Central memory CD4-positive, alpha-beta T cell (primary cell): ENCODE results near the gene RPS6KA3.
"Not testable (repeated sequence)": the region's sequence is repeated elsewhere in the genome, so short reads cannot be mapped to it uniquely, and the experiment has no call there.

Source experiments
- DNase-seq: peaks from one replicate; pipeline ENCODE4 v3.0.0; 2022

The RPS6KA3 gene

GRCh38 chrX:20263474-20263873 lies 3.2 kb downstream of the RPS6KA3 start:
- DNase-seq, result peak; percentile 69

- no peak for DNase-seq
These were observed 5.8 kb downstream of the RPS6KA3 start for GRCh38 chrX:20260885-20261284.

- no peak for DNase-seq
These were observed 11.9 kb downstream of the RPS6KA3 start for GRCh38 chrX:20254712-20255299.

GRCh38 chrX:20253232-20253543 lies 13.5 kb downstream of the RPS6KA3 start:
- no peak for DNase-seq

GRCh38 chrX:20252381-20253231 lies 14.1 kb downstream of the RPS6KA3 start:
- peak; percentile 68 for DNase-seq

GRCh38 chrX:20251691-20252090 lies 15.0 kb downstream of the RPS6KA3 start:
- DNase-seq, result no peak

- not testable (repeated sequence) for DNase-seq
These were observed 16.6 kb downstream of the RPS6KA3 start for GRCh38 chrX:20250146-20250545.

GRCh38 chrX:20248592-20249192 lies 18.0 kb downstream of the RPS6KA3 start:
- no peak for DNase-seq

- no peak for DNase-seq
These were observed 21.8 kb downstream of the RPS6KA3 start for GRCh38 chrX:20244931-20245330.

GRCh38 chrX:20240201-20240600 lies 26.5 kb downstream of the RPS6KA3 start:
- DNase-seq, result no peak

- DNase-seq, result no peak
These were observed 28.8 kb downstream of the RPS6KA3 start for GRCh38 chrX:20237864-20238263.

GRCh38 chrX:20235755-20236154 lies 31.0 kb downstream of the RPS6KA3 start:
- no peak for DNase-seq

GRCh38 chrX:20233336-20233735 lies 33.4 kb downstream of the RPS6KA3 start:
- DNase-seq, result no peak

- no peak for DNase-seq
These were observed 35.1 kb downstream of the RPS6KA3 start for GRCh38 chrX:20231598-20231997.

GRCh38 chrX:20230406-20230805 lies 36.3 kb downstream of the RPS6KA3 start:
- no peak for DNase-seq

GRCh38 chrX:20229155-20229554 lies 37.6 kb downstream of the RPS6KA3 start:
- DNase-seq, result no peak

- DNase-seq, result no peak
These were observed 38.5 kb downstream of the RPS6KA3 start for GRCh38 chrX:20228245-20228644.

GRCh38 chrX:20227116-20227515 lies 39.6 kb downstream of the RPS6KA3 start:
- no peak for DNase-seq

- DNase-seq, result no peak
These were observed 41.2 kb downstream of the RPS6KA3 start for GRCh38 chrX:20225488-20225833.

- no peak for DNase-seq
These were observed 41.8 kb downstream of the RPS6KA3 start for GRCh38 chrX:20224814-20225487.

- DNase-seq, result no peak
These were observed 44.8 kb downstream of the RPS6KA3 start for GRCh38 chrX:20221902-20222301.

- DNase-seq, result no peak
These were observed 47.7 kb downstream of the RPS6KA3 start for GRCh38 chrX:20218836-20219505.

- no peak for DNase-seq
These were observed 48.8 kb downstream of the RPS6KA3 start for GRCh38 chrX:20217906-20218305.
